ENCODE results near the gene TSPAN9. TPM values are rescaled to one million over a fixed set of nuclear protein-coding genes. Genes with fewer than 3 reads are reported as not detected.

TSPAN9 gene
- total and polyA plus RNA-seq, 10 of the 15 experiments (the other 5 are each of a cell fraction or from before 2014, with no cell fraction given), result 0.03 to 1.0 (median 0.12) TPM; not detected in 5

DNA sequence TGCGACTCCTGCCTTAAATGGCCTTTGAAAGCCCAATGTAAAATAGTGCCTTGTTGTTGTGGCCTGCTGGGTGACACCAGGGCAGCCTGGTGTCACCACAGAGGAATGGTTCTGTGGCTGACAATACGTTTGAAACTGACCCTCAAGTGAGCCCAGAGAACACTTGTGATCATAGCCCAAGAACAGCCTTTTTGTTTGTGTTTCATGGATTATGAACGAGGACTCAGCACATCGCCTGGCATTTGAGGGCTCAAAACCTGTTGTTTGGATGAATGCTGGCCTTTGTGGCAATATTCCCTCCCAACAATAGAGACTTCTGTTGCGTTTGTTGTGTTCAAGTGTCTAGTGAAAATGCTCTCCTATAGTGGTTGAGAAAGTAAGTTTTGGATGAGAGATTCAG, 48.5 kb downstream of the TSPAN9 start:
- 52% methylated on average over 5 of the region's 5 CpGs for WGBS (ENCODE audit: insufficient coverage, insufficient replicate concordance, low lambda C conversion rate, missing lambda C conversion rate)

More for the DNA sequence above, 48.5 kb downstream of the TSPAN9 start:
- no peak for ATAC-seq
- SMC1A ChIA-PET (ENCODE audit: uncharacterized antibody, unreplicated experiment), result no interaction called here
- no peaks in the 10 kb centered on the region for H4K20me1 ChIP-seq (ENCODE audit: control insufficient read depth, insufficient read depth)
- H3K27ac ChIP-seq (ENCODE audit: control insufficient read depth, insufficient read depth), result no peak overlapping the region
- no peak for DNase-seq (ENCODE audit: low read depth, low spot score)
- BruUV-seq (replicated peaks), result no TSS peak
- no peak overlapping the region for H3K9ac ChIP-seq (ENCODE audit: control insufficient read depth, insufficient read depth, low read length)
- no peak overlapping the region for H3K4me3 ChIP-seq
- no peaks in the 10 kb centered on the region for H3K79me2 ChIP-seq (ENCODE audit: control insufficient read depth, insufficient read depth, low read length)
- RAD21 ChIA-PET (ENCODE audit: unreplicated experiment), result no interaction called here
- intact Hi-C loops (cut with micrococcal nuclease; ENCODE audit: unreplicated experiment) (no loop called here), in situ Hi-C loops (cut with MboI) (no loop called here)
- CTCF ChIA-PET, result no interaction called here
- no peaks in the 10 kb centered on the region for H3K4me1 ChIP-seq (ENCODE audit: control insufficient read depth, insufficient read depth, low read length)
- H3K9me3 ChIP-seq (replicated peaks; ENCODE audit: control insufficient read depth, insufficient read depth, low read length), result no peaks in the 10 kb centered on the region
- H3K36me3 ChIP-seq (ENCODE audit: control insufficient read depth in 2 of 2, insufficient read depth in 2 of 2, low read length in 1 of 2), result no peaks in the 10 kb centered on the region
- H3K27me3 ChIP-seq (replicated peaks in 1 of 2; ENCODE audit: control insufficient read depth in 2 of 2, insufficient read depth in 2 of 2, low read length in 1 of 2), result peaks cover 0 to 2% of the 10 kb centered on the region in 2 experiments; a peak in 1 of 4 replicates
- no peak for FAIRE-seq
- H3K4me2 ChIP-seq (ENCODE audit: control insufficient read depth, insufficient read depth), result no peak overlapping the region
- H2AFZ ChIP-seq (ENCODE audit: control insufficient read depth, low read depth, low read length), result no peak overlapping the region
- TF ChIP-seq CBFB (IDR thresholded peaks at IDR 0.05; ENCODE audit: low read depth) (no peak), TAF1 (IDR thresholded peaks at IDR 0.05; ENCODE audit: borderline replicate concordance, low read depth, low read length) (no peak), ZSCAN29 (IDR thresholded peaks at IDR 0.05) (no peak), TCF3 (IDR thresholded peaks at IDR 0.05; ENCODE audit: borderline replicate concordance, insufficient read depth, low read depth, low read length) (no peak), YBX1 (IDR thresholded peaks at IDR 0.05) (no peak), IRF4 (IDR thresholded peaks at IDR 0.05; ENCODE audit: low read depth, low read length) (no peak), RAD51 (IDR thresholded peaks at IDR 0.05) (no peak), PML (IDR thresholded peaks at IDR 0.05; ENCODE audit: low read length) (no peak), POLR2AphosphoS5 (IDR thresholded peaks at IDR 0.05; ENCODE audit: low read length) (no peak), SMARCA5 (IDR thresholded peaks at IDR 0.05) (no peak), SUZ12 (IDR thresholded peaks at IDR 0.05; ENCODE audit: unreplicated experiment) (no peak), PAX5 (IDR thresholded peaks at IDR 0.05; ENCODE audit: borderline replicate concordance, low read depth, low read length) (no peak), SP1 (IDR thresholded peaks at IDR 0.05; ENCODE audit: low read depth, low read length) (no peak), EZH2 (IDR thresholded peaks at IDR 0.05; ENCODE audit: borderline replicate concordance, control insufficient read depth, low read depth, low read length) (no peak), NR2C1 (IDR thresholded peaks at IDR 0.05) (no peak), ETV6 (conservative IDR thresholded peaks at IDR 0.05 in 1 of 2, IDR thresholded peaks at IDR 0.05 in 1 of 2; ENCODE audit: borderline replicate concordance in 1 of 2, low read depth in 1 of 2) (no peak)
- TF ChIP-seq, protein P1, sequence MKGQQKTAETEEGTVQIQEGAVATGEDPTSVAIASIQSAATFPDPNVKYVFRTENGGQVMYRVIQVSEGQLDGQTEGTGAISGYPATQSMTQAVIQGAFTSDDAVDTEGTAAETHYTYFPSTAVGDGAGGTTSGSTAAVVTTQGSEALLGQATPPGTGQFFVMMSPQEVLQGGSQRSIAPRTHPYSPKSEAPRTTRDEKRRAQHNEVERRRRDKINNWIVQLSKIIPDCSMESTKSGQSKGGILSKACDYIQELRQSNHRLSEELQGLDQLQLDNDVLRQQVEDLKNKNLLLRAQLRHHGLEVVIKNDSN (IDR thresholded peaks at IDR 0.05; ENCODE audit: borderline replicate concordance, extremely low read length, insufficient read depth, low read depth, low read length), result no peak
- TF ChIP-seq, protein P2, sequence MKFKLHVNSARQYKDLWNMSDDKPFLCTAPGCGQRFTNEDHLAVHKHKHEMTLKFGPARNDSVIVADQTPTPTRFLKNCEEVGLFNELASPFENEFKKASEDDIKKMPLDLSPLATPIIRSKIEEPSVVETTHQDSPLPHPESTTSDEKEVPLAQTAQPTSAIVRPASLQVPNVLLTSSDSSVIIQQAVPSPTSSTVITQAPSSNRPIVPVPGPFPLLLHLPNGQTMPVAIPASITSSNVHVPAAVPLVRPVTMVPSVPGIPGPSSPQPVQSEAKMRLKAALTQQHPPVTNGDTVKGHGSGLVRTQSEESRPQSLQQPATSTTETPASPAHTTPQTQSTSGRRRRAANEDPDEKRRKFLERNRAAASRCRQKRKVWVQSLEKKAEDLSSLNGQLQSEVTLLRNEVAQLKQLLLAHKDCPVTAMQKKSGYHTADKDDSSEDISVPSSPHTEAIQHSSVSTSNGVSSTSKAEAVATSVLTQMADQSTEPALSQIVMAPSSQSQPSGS (IDR thresholded peaks at IDR 0.05; ENCODE audit: low read length), result no peak
- TF ChIP-seq, protein P3, sequence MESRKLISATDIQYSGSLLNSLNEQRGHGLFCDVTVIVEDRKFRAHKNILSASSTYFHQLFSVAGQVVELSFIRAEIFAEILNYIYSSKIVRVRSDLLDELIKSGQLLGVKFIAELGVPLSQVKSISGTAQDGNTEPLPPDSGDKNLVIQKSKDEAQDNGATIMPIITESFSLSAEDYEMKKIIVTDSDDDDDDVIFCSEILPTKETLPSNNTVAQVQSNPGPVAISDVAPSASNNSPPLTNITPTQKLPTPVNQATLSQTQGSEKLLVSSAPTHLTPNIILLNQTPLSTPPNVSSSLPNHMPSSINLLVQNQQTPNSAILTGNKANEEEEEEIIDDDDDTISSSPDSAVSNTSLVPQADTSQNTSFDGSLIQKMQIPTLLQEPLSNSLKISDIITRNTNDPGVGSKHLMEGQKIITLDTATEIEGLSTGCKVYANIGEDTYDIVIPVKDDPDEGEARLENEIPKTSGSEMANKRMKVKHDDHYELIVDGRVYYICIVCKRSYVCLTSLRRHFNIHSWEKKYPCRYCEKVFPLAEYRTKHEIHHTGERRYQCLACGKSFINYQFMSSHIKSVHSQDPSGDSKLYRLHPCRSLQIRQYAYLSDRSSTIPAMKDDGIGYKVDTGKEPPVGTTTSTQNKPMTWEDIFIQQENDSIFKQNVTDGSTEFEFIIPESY (IDR thresholded peaks at IDR 0.05), result no peak
- TF ChIP-seq, protein P4, sequence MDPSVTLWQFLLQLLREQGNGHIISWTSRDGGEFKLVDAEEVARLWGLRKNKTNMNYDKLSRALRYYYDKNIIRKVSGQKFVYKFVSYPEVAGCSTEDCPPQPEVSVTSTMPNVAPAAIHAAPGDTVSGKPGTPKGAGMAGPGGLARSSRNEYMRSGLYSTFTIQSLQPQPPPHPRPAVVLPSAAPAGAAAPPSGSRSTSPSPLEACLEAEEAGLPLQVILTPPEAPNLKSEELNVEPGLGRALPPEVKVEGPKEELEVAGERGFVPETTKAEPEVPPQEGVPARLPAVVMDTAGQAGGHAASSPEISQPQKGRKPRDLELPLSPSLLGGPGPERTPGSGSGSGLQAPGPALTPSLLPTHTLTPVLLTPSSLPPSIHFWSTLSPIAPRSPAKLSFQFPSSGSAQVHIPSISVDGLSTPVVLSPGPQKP (IDR thresholded peaks at IDR 0.05; ENCODE audit: low read depth, low read length), result no peak
- POLR2A ChIA-PET, result no interaction called here
